ENCODE results near the gene ARHGAP45.
"Not testable (repeated sequence)": the region's sequence is repeated elsewhere in the genome, so short reads cannot be mapped to it uniquely, and the experiment has no call there.

DNA sequence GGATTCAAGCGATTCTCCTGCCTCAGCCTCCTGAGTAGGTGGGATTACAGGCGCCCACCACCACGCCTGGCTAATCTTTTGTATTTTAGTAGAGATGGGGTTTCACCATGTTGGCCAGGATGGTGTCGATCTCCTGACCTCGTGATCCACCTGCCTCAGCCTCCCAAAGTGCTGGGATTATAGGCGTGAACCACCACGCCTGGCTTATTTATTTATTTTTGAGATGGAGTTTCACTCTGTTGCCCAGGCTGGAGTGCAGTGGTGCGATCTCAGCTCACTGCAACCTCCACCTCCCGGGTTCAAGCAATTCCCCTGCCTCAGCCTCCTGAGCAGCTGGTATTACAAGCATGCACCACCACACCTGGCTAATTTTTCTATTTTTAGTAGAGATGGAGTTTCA is 47.8 kb downstream of the ARHGAP45 start:
- TF ChIP-seq, protein P1, sequence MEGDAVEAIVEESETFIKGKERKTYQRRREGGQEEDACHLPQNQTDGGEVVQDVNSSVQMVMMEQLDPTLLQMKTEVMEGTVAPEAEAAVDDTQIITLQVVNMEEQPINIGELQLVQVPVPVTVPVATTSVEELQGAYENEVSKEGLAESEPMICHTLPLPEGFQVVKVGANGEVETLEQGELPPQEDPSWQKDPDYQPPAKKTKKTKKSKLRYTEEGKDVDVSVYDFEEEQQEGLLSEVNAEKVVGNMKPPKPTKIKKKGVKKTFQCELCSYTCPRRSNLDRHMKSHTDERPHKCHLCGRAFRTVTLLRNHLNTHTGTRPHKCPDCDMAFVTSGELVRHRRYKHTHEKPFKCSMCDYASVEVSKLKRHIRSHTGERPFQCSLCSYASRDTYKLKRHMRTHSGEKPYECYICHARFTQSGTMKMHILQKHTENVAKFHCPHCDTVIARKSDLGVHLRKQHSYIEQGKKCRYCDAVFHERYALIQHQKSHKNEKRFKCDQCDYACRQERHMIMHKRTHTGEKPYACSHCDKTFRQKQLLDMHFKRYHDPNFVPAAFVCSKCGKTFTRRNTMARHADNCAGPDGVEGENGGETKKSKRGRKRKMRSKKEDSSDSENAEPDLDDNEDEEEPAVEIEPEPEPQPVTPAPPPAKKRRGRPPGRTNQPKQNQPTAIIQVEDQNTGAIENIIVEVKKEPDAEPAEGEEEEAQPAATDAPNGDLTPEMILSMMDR (IDR thresholded peaks at IDR 0.05 in 4 of 5, conservative IDR thresholded peaks at IDR 0.05 in 1 of 5) = not testable (repeated sequence)
- not testable (repeated sequence) for TF ChIP-seq POLR2A (IDR thresholded peaks at IDR 0.05)

All from gastrocnemius medialis (tissue), 4 donors.